Coronary artery (tissue), 2 donors: ENCODE results near the gene OR6X1.
"Not testable (repeated sequence)": the region's sequence is repeated elsewhere in the genome, so short reads cannot be mapped to it uniquely, and the experiment has no call there.

Experiments used
- DNase-seq: peaks from one replicate; pipeline ENCODE4 v3.0.0-alpha.2; 2017; ENCODE audit warnings: low spot score
- H3K27ac ChIP-seq, 2 donors: fragments of 200-600 bp; sonication (generic); one replicate each; pipeline ENCODE4 v1.5.1; 2016 to 2019
- H3K4me3 ChIP-seq: fragments of 200-600 bp; sonication (generic); 2 replicates; pipeline ENCODE4 v1.5.1; 2016; ENCODE audit warnings: mild to moderate bottlenecking, moderate library complexity
- CTCF ChIP-seq: fragments of 200-600 bp; sonication (generic); IDR thresholded peaks from one replicate; pipeline ENCODE4 v1.5.1; 2019; ENCODE audit warnings: antibody characterized with exemption

OR6X1 gene

GRCh38 chr11:123755813-123756212 is 1.5 kb upstream of the OR6X1 start:
- H3K27ac ChIP-seq = no peak overlapping the region
- no peak for DNase-seq
- no peak for TF ChIP-seq CTCF
- no peak overlapping the region for H3K4me3 ChIP-seq

- Histone ChIP-seq H3K4me3 (no peak overlapping the region), H3K27ac (no peak overlapping the region)
- TF ChIP-seq CTCF = no peak
- DNase-seq = no peak
Measured at GRCh38 chr11:123755344-123755743, 1.0 kb upstream of the OR6X1 start.

- DNase-seq = no peak
- no peak overlapping the region for H3K4me3 ChIP-seq
- H3K27ac ChIP-seq = no peak overlapping the region
- no peak for TF ChIP-seq CTCF
Measured at GRCh38 chr11:123753110-123753509, 1.2 kb downstream of the OR6X1 start.

- no peak for DNase-seq
- no peak for TF ChIP-seq CTCF
- H3K4me3 ChIP-seq = no peak overlapping the region
- no peak overlapping the region for H3K27ac ChIP-seq
Measured at GRCh38 chr11:123751781-123752180, 2.5 kb downstream of the OR6X1 start.

- not testable (repeated sequence) for H3K27ac ChIP-seq, H3K4me3 ChIP-seq, DNase-seq
Measured at GRCh38 chr11:123748349-123748748, 6.0 kb downstream of the OR6X1 start.

GRCh38 chr11:123745764-123746451 is 8.4 kb downstream of the OR6X1 start:
- no peak overlapping the region for H3K4me3 ChIP-seq
- no peak overlapping the region for H3K27ac ChIP-seq
- no peak for DNase-seq
- TF ChIP-seq CTCF = no peak

GRCh38 chr11:123742724-123743120 is 11.6 kb downstream of the OR6X1 start:
- TF ChIP-seq CTCF = no peak
- Histone ChIP-seq H3K4me3 (peak overlapping the region; percentile 89), H3K27ac (no peak overlapping the region)
- DNase-seq = no peak
